HG03097 (cell line): Measurements from ENCODE around the gene C1orf122.

ENCODE experiments used
- ATAC-seq: cut with Tn5 transposase; IDR thresholded peaks from one replicate; pipeline ENCODE4 v1.9.1; 2021; ENCODE audit not compliant: unreplicated experiment, low FRiP score

The C1orf122 gene

DNA sequence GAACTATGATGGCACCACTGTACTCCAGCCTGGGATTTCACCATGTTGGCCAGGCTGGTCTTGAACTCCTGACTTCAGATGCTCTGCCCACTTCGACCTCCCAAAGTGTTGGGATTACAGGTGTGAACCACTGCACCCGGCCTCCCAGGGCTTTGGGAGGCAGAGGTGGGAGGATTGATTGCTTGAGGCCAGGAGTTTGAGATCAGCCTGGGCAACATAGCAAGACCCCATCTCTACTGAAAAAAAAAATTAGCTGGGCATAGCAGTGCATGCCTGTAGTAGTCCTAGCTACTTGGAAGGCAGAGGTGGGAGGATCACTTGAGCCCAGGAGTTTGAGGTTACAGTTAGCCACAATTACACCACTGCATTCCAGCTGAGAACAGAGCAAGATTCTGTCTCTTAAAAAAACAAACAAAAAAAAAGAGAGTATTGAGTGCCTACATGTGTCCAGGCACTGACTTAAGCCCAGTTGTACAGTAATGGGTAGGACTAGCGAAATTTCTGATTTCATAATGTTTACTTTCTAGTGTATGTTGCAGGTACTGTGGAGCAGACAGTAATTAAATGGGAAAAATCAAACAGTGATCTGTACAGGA lies 9.7 kb upstream of the C1orf122 start:
- ATAC-seq: no peak

DNA sequence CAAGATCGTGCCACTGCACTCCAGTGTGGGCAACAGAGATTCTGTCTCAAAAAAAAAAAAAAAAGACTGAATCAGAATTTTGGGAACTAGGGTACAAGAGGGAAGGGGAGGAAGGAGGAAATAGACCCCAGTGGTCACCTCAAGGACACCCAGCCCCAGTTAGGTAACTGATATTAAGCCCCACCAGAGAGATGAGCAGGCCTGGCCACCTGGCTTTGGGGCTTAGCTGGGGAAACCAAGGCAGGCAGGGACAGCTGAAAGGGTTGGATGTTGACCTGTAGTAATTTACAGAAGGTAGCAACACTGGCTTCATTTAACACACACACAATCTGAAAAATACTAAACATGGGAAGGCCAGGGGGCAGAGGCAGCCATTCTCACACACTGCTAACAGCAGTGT lies 5.2 kb upstream of the C1orf122 start:
- ATAC-seq: no peak

DNA sequence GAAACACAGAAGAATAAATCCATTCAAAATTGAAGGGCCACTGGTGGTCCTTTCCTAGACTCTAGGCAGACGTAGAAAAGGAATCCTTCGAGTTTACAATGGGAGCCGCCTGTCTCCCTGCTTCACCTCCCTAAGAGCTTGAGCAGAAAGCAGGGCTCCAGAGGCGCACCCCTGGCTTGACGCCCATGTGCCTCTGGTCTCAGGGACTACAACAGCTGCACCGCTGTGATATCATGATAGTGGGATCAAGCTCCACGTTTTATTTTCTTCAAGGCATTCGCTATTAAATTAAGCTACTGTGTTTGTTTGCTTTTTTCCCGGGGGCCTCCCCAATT lies 403 bp upstream of the C1orf122 start:
- no peak for ATAC-seq

DNA sequence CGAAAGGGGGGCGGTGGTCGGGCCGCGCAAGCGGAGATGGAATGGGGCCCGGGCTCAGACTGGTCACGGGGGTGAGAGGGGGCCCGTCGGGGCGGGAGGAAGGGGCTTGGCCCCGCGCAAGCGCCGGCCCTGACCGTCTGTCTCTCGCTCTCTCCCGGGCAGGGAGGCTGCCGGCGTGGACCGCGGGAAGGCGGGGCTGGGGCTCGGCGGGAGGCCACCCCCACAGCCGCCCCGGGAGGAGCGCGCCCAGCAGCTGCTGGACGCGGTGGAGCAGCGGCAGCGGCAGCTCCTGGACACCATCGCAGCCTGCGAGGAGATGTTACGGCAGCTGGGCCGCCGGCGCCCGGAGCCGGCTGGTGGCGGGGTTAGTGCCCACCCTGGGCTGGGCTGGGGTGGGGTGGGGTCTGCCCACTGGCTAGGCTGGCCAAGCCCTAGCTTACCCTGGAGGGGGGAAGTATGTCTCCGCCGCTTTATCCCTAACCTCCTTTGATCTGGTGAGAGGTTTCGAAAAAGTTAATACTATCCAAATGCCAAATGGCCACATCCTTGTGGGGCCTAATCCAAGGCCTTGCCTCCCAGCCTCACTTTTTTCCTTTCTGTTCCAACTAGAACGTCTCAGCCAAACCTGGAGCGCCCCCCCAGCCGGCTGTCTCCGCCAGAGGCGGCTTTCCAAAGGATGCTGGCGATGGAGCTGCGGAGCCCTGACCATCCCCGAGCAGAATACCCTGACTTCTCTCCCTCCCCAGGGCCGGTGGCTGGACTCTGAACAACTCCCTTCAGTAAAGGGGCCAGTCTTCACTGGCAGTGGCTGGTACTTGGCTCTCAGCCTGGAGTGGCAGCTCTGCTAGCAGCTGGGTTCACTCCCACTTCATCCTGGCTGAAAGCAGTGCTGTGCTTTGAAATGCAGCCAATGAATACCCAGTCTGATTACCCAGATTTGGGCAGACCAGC lies 1.1 kb downstream of the C1orf122 start:
- peak; percentile 29 for ATAC-seq

DNA sequence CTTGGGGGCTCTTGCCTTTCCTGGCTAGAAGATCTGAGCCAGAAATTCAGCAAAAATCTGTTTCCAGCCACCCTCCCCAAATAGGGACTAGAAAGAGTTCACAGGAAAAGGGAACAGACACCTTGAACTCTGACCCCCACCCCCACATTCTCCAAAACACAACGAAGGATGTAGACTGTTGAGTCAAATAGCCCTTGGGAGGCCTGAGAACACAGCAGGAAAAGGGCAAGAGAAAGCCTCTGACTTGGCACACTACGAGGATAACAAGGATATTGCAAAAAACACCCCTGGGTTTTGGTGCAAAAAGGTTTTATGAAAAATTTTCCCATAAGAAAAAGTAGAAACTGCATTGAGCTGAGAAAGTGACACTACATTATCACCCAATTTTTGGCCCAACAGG lies 2.4 kb downstream of the C1orf122 start:
- no peak for ATAC-seq

DNA sequence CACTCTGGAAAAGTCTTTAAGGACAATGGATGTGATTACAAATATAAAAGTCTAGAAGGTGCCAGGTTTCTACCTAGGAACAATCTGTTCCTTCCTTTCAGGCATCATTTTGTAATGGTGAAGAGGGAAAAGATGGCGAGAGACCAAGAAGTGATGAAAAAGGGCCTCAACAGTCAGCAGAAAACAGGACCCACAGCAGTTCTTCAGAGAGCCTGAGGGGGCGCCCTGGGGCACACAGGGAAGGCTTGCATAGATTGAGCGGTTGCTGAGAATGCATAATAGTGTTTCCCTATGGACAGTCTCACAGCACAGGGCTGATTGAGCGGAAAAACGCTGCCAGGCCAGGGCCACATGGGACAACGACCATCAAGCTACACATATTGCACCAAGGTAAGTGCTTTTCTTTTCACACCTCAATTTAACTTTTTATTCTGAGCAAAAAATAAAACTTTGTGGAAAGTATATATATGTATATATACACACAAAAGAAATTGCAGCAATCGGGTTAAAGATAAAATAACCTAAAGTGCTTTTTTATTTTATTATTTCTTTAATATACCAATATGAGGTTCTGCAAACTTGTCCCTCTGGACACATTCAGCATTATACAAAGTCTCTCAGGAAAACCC lies 3.6 kb downstream of the C1orf122 start:
- no peak for ATAC-seq

DNA sequence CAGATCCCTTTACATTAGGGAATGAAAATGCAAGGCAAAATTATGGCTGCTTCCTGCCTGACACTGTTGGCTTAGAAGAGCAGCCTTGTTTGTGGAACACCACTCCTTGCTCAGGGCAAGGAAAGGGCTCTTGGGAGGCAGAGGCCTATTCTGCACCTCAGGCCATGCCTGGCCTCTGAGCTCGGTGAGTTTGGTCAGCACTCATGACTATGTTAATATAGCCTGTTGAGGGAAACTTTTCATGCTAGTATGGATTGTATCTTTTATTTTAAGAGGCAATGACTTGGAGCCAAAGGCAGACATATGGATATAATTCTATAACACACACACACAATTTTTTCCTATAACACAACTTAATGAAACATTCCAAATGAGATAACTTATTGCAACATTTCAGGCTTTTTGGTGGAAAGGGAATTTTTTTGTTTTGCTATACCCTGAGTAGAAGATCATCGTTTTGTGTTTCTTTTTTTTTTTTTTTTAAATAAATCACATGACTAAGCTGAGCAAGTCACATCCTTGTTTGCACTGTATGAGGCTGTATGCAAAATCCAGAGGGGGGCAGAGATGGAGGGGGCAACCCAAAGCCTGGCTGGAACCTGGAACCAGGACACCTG lies 6.0 kb downstream of the C1orf122 start:
- no peak for ATAC-seq

DNA sequence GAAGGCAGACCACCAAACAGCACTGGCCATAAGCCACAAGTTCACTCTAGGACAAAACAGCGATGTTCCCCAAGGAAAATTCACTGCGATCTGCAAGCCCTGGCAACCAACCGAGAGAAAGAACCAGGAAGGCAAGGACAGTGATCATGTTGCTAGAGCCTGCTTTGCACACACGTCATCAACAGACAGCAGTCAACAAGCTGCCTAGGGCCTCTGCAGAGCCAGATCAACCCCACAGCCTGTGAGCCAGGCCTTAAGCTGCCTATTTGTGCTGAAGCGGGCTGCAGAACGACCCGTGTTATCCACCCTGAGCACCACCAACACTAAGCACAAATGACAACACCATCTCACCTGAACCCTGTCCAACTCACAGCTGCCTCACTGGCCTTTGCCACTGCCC lies 6.7 kb downstream of the C1orf122 start:
- ATAC-seq: no peak

DNA sequence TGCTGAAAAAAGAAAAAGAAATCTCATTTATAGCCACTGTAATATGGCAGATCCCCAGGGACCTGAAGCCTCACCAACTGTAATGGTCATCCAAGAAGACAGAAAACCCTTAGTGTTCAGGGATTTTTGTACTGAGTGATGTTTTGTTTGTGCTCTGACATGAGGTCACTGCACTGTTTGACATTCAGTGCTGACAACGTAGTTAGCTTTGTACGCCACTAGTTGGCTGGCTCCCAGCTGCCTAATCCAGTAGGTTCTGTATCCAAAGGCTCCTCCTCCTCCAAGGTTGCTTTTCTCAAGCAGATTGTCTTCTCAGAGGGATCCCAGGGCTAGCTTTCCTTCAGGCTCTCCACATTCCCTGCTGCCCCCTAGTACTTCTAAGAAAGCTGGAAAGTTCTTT lies 9.9 kb downstream of the C1orf122 start:
- no peak for ATAC-seq

DNA sequence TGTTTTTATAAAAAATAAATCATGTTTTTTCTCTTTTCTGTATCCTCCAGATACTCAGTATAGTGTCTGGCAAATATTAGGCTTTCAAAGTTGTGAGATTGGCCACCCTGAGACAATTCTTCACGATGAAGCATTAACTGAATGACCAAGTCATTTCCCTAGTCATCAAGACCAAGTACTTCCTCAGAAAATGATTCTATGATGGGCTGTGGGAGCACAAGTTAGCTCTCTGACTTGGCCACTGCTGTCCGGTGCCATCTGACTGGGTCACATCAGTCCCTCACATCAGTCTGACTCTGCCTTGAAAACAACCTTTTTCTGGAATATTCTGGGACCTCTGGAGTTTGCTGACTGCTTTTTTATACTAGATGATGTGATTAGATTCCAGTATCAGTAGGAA lies 13.9 kb downstream of the C1orf122 start:
- no peak for ATAC-seq

DNA sequence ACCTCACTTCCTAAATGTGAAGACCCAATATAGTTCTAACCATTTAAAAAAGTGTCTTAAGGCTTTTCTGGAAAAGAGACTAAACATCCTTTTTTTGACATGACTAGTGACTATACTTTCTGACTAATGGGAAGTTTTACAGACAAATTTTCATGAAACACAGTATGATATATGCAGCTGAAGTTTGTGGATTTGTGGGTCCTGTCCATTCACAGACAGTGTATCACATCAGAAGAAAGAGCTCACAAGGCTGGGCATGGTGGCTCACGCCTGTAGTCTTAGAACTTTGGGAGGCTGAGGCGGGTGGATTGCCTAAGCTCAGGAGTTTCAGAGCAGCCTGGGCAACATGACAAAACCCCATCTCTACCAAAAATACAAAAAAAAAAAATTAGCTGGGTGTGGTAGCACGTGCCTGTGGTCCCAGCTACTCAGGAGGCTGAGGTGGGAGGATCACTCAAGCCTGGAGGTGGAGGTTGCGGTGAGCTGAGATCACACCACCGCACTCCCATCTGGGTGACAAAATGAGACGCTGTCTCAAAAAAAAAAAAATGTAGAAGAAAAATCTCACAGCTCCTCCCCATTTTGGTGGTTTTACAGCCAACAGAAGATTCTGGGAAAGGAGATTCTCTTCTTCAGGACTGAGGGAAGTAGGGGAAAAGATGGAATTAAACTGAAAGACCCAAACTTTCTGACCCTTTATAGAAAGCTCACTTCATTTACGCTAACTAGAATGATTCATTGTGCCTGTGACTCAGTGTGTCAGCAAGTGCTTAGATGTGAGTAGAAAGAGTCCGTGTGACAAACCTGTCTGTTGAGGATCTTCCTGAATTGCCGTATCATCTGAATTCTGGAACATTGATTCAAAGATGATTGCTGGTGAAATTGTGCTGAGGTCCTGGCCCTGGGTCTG lies 15.6 kb downstream of the C1orf122 start:
- ATAC-seq: no peak

DNA sequence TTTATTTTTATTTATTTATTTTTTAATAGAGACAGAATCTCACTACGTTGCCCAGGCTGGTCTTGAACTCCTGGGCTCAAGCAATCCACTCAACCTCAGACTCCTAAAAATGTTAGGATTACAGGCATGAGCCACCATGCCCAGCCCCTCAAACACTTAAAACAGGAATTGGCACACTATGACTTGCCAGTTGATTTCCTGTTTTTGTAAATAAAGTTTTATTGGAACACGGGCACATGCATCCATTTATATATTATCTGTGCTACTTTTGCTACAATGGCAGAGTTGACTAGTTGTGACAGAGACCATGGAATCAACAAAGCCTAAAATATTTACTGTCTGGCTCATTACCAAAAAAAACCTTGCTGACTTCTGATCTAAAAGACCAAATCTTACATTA lies 16.4 kb downstream of the C1orf122 start:
- ATAC-seq: no peak

DNA sequence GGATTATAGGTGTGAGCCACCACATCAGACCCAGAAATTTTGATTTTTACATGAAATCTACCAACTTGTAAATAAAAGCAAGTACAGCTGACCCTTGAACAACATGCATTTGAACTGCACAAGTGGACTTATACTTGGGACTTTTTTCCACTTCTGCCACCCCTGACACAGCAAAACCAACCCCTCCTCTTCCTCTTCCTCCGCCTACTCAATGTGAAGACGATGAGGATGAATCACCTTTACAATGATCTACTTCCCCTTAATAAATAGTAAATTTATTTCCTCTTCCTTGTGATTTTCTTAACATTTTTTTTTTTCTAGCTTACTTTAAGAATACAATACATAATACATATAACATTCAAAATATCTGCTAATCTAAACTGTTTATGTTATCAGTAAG lies 17.9 kb downstream of the C1orf122 start:
- ATAC-seq: no peak

DNA sequence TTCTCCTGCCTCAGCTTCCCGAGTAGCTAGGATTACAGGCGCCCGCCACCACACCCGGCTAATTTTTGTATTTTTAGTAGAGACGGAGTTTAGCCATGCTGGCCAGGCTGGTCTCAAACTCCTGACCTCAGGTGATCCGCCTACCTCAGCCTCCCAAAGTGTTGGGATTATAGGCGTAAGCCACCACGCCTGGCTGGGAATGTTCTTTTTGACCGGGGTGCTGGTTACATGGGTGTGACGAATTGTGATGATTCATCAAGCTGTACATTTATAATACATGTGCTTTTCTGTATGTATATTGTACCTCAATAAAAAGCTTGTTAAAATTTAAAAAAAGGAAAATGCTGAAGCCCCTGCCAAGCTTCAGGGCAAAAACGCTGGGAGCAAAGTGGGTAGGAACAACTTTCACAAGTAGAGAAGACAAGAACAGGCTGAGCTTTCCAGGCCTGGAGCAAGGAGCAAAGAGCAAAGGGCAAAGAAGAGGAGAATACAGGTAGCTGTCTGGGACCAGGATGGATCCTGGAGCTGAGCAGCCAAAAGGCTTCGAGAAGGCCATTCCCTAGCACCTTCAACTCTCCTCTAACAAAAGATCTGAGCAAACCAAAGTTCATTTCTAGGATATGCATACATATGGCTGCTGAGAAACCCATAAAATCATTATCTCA lies 21.0 kb downstream of the C1orf122 start:
- no peak for ATAC-seq

DNA sequence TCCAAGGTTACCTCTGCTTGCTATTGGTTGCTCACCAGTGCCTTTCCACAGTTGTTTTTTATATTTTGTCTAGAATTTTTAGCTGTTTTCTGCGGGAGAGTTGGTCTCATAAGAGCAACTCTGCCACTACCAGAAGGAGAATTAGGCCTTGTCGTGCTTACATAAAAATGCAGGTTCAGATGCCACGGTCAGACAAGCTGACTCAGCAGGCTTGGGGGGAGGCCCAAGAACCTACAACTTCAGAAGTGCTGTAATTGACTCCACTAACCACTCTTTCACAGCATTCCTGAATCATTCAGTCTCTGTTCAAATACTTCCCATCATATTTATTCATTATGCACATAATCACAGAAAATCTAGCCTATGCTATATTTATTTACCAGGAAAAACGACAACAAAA lies 23.5 kb downstream of the C1orf122 start:
- ATAC-seq: no peak

DNA sequence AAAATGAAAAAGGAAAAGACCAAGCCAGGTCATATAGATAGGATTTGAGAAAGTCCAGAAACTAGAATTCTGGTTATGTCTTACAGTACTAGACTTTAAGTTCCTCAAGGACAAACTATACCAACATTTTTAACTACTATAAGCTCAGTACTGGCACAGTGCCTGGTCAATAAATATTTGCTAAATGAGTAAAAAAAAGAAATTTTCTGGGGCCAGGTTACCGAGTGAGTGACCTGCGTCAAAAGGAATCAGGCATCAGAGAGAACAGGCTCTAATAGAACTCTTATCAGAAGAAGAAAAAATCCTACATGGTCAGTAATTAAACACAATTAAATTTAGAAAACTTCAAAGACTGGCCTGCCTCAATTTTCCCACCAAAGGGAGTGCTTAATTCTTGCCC lies 24.2 kb downstream of the C1orf122 start:
- ATAC-seq: no peak

DNA sequence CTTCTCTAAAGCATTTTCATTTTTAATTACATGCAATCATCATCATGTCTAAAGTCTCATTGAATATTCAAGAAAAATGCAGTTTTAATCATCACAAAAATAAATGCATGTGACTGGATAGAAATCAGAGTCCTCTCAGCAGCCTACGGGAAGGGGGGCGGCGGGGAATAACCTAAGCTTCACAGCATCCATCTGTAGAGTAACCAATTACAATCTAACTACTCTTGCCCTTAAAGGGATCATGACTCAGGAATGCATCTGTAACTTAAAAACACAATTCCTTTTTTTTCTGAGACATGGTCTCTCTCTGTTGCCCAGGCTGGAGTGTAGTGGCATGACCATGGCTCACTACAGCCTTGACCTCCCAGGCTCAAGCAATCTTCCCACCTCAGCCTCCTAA lies 29.2 kb downstream of the C1orf122 start:
- no peak for ATAC-seq

DNA sequence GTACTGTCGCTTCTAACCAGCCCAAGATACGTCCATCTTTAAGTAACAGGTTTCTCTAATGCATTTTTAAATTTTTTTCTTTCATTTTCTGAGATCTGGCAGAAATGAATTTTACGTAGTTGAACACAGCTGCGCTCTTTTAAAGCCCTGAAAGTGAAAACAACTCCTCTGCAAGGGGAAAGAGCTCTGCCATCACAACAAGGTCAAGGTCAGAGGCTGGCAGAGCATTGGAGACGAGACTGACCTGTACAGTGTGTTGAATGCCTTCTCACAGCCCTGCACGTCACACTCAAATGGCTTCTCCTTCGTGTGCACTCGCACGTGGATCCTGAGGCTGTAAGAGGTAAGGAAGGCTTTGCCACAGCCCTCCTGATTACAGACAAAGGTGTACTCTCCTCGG lies 32.1 kb downstream of the C1orf122 start:
- no peak for ATAC-seq

DNA sequence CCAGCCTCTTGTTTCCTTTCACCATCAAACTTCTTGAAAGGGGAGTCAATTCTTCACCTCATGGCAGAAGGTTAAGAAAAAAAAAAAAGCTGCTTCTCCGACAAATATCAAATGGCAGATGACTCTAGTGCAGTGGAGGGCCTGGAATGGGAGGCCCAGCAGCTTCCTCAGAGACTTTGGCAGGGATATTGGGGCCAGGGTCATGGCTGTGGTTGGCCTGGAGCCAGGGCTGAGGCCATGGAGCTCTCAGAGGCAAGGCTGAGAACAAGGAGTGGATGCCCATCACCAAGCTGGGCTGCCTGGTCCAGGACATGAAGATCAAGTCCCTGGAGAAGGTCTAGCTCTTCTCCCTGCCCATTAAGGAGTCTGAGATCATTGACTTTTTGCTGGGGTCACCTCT lies 33.1 kb downstream of the C1orf122 start:
- ATAC-seq: no peak

DNA sequence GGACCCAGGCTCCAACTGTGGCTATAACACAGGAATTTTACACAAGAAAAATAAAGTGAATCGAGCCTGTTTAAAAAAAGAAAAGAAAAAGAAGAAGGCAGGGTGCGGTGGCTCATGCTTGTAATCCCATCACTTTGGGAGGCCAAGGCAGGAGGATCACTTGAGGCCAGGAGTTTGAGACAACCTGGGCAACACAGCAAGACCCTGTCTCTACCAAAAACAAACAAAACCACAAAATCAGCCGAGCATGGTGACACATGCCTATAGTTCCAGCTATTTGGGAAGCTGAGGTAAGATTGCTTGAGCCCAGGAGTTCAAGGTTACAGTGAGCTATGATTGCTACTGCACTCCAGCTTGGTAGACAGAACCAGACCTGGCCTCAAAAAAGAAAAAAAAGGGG lies 34.1 kb downstream of the C1orf122 start:
- no peak for ATAC-seq
